ENCODE results near the gene ESYT1.
"Not testable (repeated sequence)": the region's sequence is repeated elsewhere in the genome, so short reads cannot be mapped to it uniquely, and the experiment has no call there.

ESYT1 gene

GRCh38 chr12:56129942-56130495 lies 2.0 kb downstream of the ESYT1 start:
- FAIRE-seq = no peak

- no peak for FAIRE-seq
These were observed 2.8 kb downstream of the ESYT1 start for GRCh38 chr12:56130876-56131275.

GRCh38 chr12:56134897-56135296 lies 6.8 kb downstream of the ESYT1 start:
- no peak for FAIRE-seq

GRCh38 chr12:56137853-56138571 lies 9.9 kb downstream of the ESYT1 start:
- no peak for FAIRE-seq

- FAIRE-seq = no peak
These were observed 14.1 kb downstream of the ESYT1 start for GRCh38 chr12:56141946-56142784.

GRCh38 chr12:56143217-56143616 lies 15.2 kb downstream of the ESYT1 start:
- no peak for FAIRE-seq

GRCh38 chr12:56143870-56144269 lies 15.8 kb downstream of the ESYT1 start:
- no peak for FAIRE-seq

- FAIRE-seq = no peak
These were observed 17.1 kb downstream of the ESYT1 start for GRCh38 chr12:56145217-56145616.

- no peak for FAIRE-seq
These were observed 18.7 kb downstream of the ESYT1 start for GRCh38 chr12:56146492-56147460.

- FAIRE-seq = no peak
These were observed 22.5 kb downstream of the ESYT1 start for GRCh38 chr12:56150563-56150962.

GRCh38 chr12:56151672-56152131 lies 23.6 kb downstream of the ESYT1 start:
- peak; percentile 13 for FAIRE-seq

GRCh38 chr12:56152132-56152755 lies 24.2 kb downstream of the ESYT1 start, which contains the start of gene MYL6B:
TSS of gene MYL6B (plus strand) at chr12:56152587. CDS start at chr12:56153919, 1,332 bp downstream.
- FAIRE-seq = peak; percentile 88

GRCh38 chr12:56152756-56153677 lies 24.9 kb downstream of the ESYT1 start:
- FAIRE-seq = no peak

- FAIRE-seq = no peak
These were observed 25.6 kb downstream of the ESYT1 start for GRCh38 chr12:56153678-56154065.

GRCh38 chr12:56154246-56154771 lies 26.2 kb downstream of the ESYT1 start:
- FAIRE-seq = no peak

- no peak for FAIRE-seq
These were observed 26.8 kb downstream of the ESYT1 start for GRCh38 chr12:56154818-56155217.

GRCh38 chr12:56155256-56155845 lies 27.3 kb downstream of the ESYT1 start:
- no peak for FAIRE-seq

- FAIRE-seq = not testable (repeated sequence)
These were observed 28.6 kb downstream of the ESYT1 start for GRCh38 chr12:56156464-56157200.
